ENCODE measurements around the gene RPTOR.

- TF ChIP-seq CTCF (IDR thresholded peaks at IDR 0.05) (no peak), EP300 (IDR thresholded peaks at IDR 0.05) (no peak), POLR2AphosphoS5 (IDR thresholded peaks at IDR 0.05) (no peak), POLR2A (IDR thresholded peaks at IDR 0.05; ENCODE audit: low read depth) (no peak)
These were observed 280.2 kb downstream of the RPTOR start for GRCh38 chr17:80824549-80825470.

All from esophagus muscularis mucosa (tissue), 4 donors.